Nephron (organoid): ENCODE results near the gene OLFM4.

Experiments used
- H3K27ac Mint-ChIP-seq, 3 experiments: 2 replicates each; pipeline ENCODE4 v1.8.0; 2020; ENCODE audit warnings: mixed read lengths in 3 of 3, mild to moderate bottlenecking in 2 of 3, moderate library complexity in 1 of 3
- H3K27me3 Mint-ChIP-seq: 2 replicates; pipeline ENCODE4 v1.8.0; 2021; ENCODE audit warnings: low read depth, mild to moderate bottlenecking, moderate library complexity, mixed read lengths
- H3K36me3 Mint-ChIP-seq: 2 replicates; pipeline ENCODE4 v1.8.0; 2020; ENCODE audit warnings: low read depth, mixed read lengths
- H3K4me1 Mint-ChIP-seq: 2 replicates; pipeline ENCODE4 v1.8.0; 2020; ENCODE audit warnings: mixed read lengths
- H3K4me3 Mint-ChIP-seq, 3 experiments: 2 replicates each; pipeline ENCODE4 v1.8.0; 2020; ENCODE audit warnings: mild to moderate bottlenecking in 3 of 3, mixed read lengths in 3 of 3, moderate library complexity in 2 of 3
- H3K9me3 Mint-ChIP-seq: 2 replicates; pipeline ENCODE4 v1.8.0; 2020; ENCODE audit warnings: mixed read lengths
- CTCF ChIP-seq, 3 experiments: fragments of 200-600 bp; sonication (generic); IDR thresholded peaks; one replicate each; pipeline ENCODE4 v1.5.0; 2021; ENCODE audit warnings: antibody characterized with exemption in 3 of 3; ENCODE audit not compliant: unreplicated experiment in 3 of 3

The OLFM4 gene

GRCh38 chr13:52992110-52992509 is 36.5 kb upstream of the OLFM4 start:
- no peaks in the 10 kb centered on the region for H3K9me3 Mint-ChIP-seq
- no peaks in the 10 kb centered on the region for H3K27me3 Mint-ChIP-seq
- peaks cover 16% of the 10 kb centered on the region for H3K4me1 Mint-ChIP-seq
- H3K27ac Mint-ChIP-seq: peak overlapping the region in 1 of 3 experiments; percentile 49
- H3K36me3 Mint-ChIP-seq: no peaks in the 10 kb centered on the region
- no peak overlapping the region for H3K4me3 Mint-ChIP-seq
- TF ChIP-seq CTCF (IDR thresholded peaks at IDR 0.05; ENCODE audit: unreplicated experiment in 3 of 3): no peak

- Mint-ChIP-seq H3K9me3 (no peaks in the 10 kb centered on the region), H3K4me1 (peaks cover 24% of the 10 kb centered on the region), H3K36me3 (no peaks in the 10 kb centered on the region), H3K4me3 (no peak overlapping the region), H3K27ac (peak overlapping the region in 1 of 3 experiments; percentile 61), H3K27me3 (peaks cover 5% of the 10 kb centered on the region)
- TF ChIP-seq CTCF (IDR thresholded peaks at IDR 0.05; ENCODE audit: unreplicated experiment in 3 of 3): no peak
Observed at GRCh38 chr13:52994051-52994450, 34.6 kb upstream of the OLFM4 start.

GRCh38 chr13:52994865-52995264 is 33.7 kb upstream of the OLFM4 start:
- H3K27me3 Mint-ChIP-seq: peaks cover 5% of the 10 kb centered on the region
- no peaks in the 10 kb centered on the region for H3K36me3 Mint-ChIP-seq
- H3K4me3 Mint-ChIP-seq: no peak overlapping the region
- H3K4me1 Mint-ChIP-seq: peaks cover 27% of the 10 kb centered on the region
- no peak for TF ChIP-seq CTCF (IDR thresholded peaks at IDR 0.05; ENCODE audit: unreplicated experiment in 3 of 3)
- peak overlapping the region in 2 of 3 experiments; percentile 49 to 61 for H3K27ac Mint-ChIP-seq
- H3K9me3 Mint-ChIP-seq: no peaks in the 10 kb centered on the region

GRCh38 chr13:52995946-52996345 is 32.7 kb upstream of the OLFM4 start:
- H3K4me3 Mint-ChIP-seq: no peak overlapping the region
- peaks cover 5% of the 10 kb centered on the region for H3K27me3 Mint-ChIP-seq
- H3K36me3 Mint-ChIP-seq: no peaks in the 10 kb centered on the region
- H3K27ac Mint-ChIP-seq: no peak overlapping the region
- TF ChIP-seq CTCF (IDR thresholded peaks at IDR 0.05; ENCODE audit: unreplicated experiment in 3 of 3): no peak
- no peaks in the 10 kb centered on the region for H3K9me3 Mint-ChIP-seq
- H3K4me1 Mint-ChIP-seq: peaks cover 27% of the 10 kb centered on the region

GRCh38 chr13:52997951-52998876 is 30.4 kb upstream of the OLFM4 start:
- Mint-ChIP-seq H3K27ac (peak overlapping the region in 1 of 3 experiments; percentile 11), H3K36me3 (no peaks in the 10 kb centered on the region), H3K4me1 (peaks cover 32% of the 10 kb centered on the region), H3K9me3 (no peaks in the 10 kb centered on the region), H3K27me3 (peaks cover 5% of the 10 kb centered on the region), H3K4me3 (no peak overlapping the region)
- no peak for TF ChIP-seq CTCF (IDR thresholded peaks at IDR 0.05; ENCODE audit: unreplicated experiment in 3 of 3)
